ENCODE data around the gene RAE1.
"Not testable (repeated sequence)": the region's sequence is repeated elsewhere in the genome, so short reads cannot be mapped to it uniquely, and the experiment has no call there.

The RAE1 gene

DNA sequence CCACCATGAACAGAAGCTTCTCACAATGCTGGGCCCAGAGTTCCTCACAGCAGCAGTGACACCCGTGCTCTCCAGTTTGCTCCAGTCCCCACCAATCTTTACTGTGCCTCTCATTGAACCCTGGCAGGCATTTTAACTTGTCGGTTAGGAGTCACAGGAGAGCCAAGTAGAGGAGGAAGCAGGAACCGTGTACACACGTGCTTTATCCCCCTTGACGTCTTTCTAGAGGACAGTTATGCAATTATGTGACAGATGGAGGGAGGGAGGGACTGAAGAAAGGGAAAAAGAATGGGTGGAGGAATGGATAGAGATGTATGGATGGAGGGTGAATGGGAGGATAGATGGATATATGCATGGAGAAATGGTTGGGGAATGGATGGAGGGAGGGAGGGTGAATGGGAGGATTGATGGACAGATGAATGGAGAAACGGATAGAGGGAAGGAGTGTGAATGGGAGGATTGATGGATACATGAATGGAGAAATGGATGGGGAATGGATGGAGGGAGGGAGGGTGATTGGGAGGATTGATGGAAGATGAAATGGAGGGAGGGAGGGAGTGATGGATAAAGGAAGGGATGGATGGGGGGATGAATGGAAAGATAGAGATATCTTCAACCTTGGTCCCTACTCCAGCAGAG, 66.1 kb downstream of the RAE1 start:
- no peak for DNase-seq

GRCh38 chr20:57417830-57418780, 67.0 kb downstream of the RAE1 start:
- DNase-seq, result no peak

DNA sequence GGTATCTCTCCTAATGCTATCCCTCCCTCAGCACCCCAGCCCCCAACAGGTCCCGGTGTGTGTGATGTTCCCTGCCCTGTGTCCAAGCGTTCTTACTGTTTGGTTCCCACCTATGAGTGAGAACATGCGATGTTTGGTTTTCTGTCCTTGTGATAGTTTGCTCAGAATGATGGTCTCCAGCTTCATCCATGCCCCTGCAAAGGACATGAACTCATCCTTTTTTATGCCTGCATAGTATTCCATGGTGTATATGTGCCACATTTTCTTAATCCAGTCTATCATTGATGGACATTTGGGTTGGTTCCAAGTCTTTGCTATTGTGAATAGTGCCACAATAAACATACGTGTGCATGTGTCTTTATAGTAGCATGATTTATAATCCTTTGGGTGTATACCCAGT, 68.4 kb downstream of the RAE1 start:
- not testable (repeated sequence) for DNase-seq

GRCh38 chr20:57420571-57421252, 69.7 kb downstream of the RAE1 start:
- no peak for DNase-seq

- no peak for DNase-seq
Measured at GRCh38 chr20:57421253-57422220, 70.5 kb downstream of the RAE1 start.

DNA sequence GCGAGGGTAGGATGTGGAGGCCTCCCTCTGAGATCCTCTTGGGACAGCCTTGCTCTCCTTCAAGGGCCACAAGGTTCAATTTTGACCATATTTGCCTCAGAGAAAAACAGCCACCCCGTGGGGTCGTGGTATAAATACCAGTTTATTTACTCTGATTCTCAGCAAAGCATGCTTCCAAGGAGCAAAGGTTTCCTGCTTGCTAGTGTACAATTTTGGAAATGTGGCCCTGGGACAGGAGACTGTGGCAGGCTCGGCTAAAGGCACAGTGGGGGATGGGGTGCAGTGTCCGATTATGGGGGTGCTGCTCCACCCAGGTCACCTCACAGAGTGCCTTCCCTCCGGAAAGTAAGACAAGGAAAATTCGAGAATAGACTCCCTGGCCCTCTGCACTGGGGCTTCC, 71.2 kb downstream of the RAE1 start:
- no peak for DNase-seq

GRCh38 chr20:57425150-57426013, 74.3 kb downstream of the RAE1 start:
- DNase-seq, result no peak

DNA sequence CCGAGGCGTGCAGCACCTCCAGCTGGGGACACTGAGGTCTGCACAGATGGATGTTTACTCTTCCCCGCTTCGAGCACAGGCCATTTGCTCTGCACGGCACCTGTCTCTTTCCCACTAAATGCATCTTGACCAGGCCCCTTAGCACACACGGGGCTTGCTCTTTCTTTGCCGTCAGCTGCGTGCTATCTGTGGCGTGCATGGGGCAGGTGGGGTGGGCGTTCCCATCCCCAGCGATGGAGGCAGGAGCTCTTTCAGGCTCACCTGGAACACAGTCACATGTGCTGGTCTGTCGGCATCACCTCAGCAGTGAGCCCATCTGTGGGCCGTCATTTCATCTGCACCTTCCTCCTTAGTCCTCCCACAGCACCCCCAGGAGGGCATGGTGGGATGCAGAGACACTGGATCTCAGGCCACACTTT, 75.2 kb downstream of the RAE1 start:
- DNase-seq, result no peak

GRCh38 chr20:57426831-57427230, 75.8 kb downstream of the RAE1 start:
- DNase-seq, result no peak

DNA sequence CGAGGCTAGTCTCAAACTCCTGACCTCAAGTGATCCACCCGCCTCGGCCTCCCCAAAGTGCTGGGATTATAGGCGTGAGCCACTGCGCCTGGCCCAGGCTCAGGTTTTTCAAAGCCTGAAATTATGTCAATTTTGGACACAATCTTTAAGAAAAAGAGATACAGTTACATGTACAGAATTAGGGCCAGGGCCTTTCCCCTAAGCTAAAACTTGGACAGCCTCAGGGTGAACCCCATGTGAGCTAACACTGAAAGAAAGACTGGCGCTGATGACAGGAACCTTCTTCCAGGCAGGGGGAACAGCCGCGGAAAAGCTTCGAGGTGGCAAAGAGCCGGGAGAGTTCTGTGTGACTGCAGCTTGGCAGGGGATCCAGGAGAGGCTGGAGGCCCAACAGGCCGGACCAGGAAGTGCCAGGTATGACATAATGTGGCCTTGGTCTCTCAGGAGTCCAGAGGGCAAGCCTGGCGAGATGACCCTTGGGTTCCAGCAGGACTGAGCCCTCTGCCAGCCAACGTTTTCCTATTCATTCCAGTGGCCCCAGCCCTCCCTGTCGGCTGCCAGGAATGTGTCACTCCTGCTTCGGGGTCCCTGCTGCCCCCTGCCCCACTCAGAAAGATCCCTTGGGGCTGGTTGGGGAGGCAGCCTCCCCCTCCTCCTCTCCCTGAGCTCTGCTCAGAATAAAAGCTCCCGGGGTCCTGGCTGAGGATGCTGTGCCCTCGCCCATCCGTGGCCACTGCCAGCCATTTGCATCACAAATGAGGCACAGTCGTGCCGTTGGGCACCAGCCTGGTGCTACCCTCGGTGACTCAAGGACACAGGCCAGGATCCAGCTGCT, 77.5 kb downstream of the RAE1 start:
- DNase-seq, result no peak
